Activated CD8-positive, alpha-beta memory T cell treated with anti-CD3 and anti-CD28 coated beads for 36 hours (primary cell): ENCODE results near the gene MAP3K21. TPM values are rescaled to one million over a fixed set of nuclear protein-coding genes. Genes with fewer than 3 reads are reported as not detected.

Source experiments
- CTCF ChIA-PET: fragments of 350-600 bp; sonication (Branson Sonifier 250); formaldehyde crosslinking; loops from one replicate; lab custom pipeline; 2021; ENCODE audit warnings: antibody characterized with exemption; lab: Charles Lee
- POLR2A ChIA-PET: fragments of 350-600 bp; sonication (Branson Sonifier 250); formaldehyde crosslinking; loops from one replicate; lab custom pipeline; 2021; ENCODE audit warnings: antibody characterized with exemption; lab: Charles Lee
- total RNA-seq, 2 experiments: library from RNA; stranded (reverse); gene quantifications; one replicate each; pipeline ENCODE4 v1.2.3, GENCODE V29; 2021

Gene MAP3K21
- total RNA-seq = 1 to 10 TPM; 5.0 TPM

GRCh38 chr1:233327651-233328141, at the start of gene MAP3K21:
TSS of gene MAP3K21 (plus strand) at chr1:233327724. CDS start at chr1:233328029, 305 bp downstream.
- ChIA-PET CTCF (no interaction called here), POLR2A (interaction anchor here (1.0 kb wide), 1 partner anchor 33 kb away, joined by 5 read pairs; the partner anchor contains the start of gene PCNX2)

- CTCF ChIA-PET = no interaction called here
- POLR2A ChIA-PET = no interaction called here
Measured at GRCh38 chr1:233278631-233279030, 48.9 kb upstream of the MAP3K21 start.

GRCh38 chr1:233279971-233280370, 47.6 kb upstream of the MAP3K21 start:
- ChIA-PET POLR2A (interaction anchor here (0.7 kb wide), 1 partner anchor 14 kb away, joined by 12 read pairs; no protein-coding TSS in a partner anchor), CTCF (no interaction called here)

- POLR2A ChIA-PET = no interaction called here
Measured at GRCh38 chr1:233281711-233282581, 45.6 kb upstream of the MAP3K21 start.

GRCh38 chr1:233282582-233282886, 45.0 kb upstream of the MAP3K21 start:
- POLR2A ChIA-PET = no interaction called here
- CTCF ChIA-PET = no interaction called here

More at GRCh38 chr1:233281711-233282581, 45.6 kb upstream of the MAP3K21 start:
- CTCF ChIA-PET = no interaction called here

- ChIA-PET CTCF (no interaction called here), POLR2A (no interaction called here)
Measured at GRCh38 chr1:233289676-233290075, 37.8 kb upstream of the MAP3K21 start.

GRCh38 chr1:233290396-233291034, 37.0 kb upstream of the MAP3K21 start:
- POLR2A ChIA-PET = no interaction called here
- CTCF ChIA-PET = no interaction called here

- CTCF ChIA-PET = no interaction called here
Measured at GRCh38 chr1:233293556-233294446, 33.7 kb upstream of the MAP3K21 start.

GRCh38 chr1:233294913-233295236, 32.6 kb upstream of the MAP3K21 start:
- CTCF ChIA-PET = no interaction called here
- POLR2A ChIA-PET = interaction anchor here (0.6 to 1.4 kb wide), 3 partner anchors 11 to 55 kb away, joined by 3 to 5 read pairs (median 3); no protein-coding TSS in a partner anchor

More at GRCh38 chr1:233293556-233294446, 33.7 kb upstream of the MAP3K21 start:
- POLR2A ChIA-PET = no interaction called here

GRCh38 chr1:233295237-233295974, 32.1 kb upstream of the MAP3K21 start, which contains the start of gene PCNX2:
TSS of gene PCNX2 (minus strand) at chr1:233295725. CDS start at chr1:233295478, 247 bp downstream.
- CTCF ChIA-PET = no interaction called here
- POLR2A ChIA-PET = interaction anchor here (0.6 to 1.4 kb wide), 2 partner anchors 33 to 54 kb away, joined by 3 to 5 read pairs; no protein-coding TSS in a partner anchor

- ChIA-PET POLR2A (no interaction called here), CTCF (interaction anchor here (0.9 kb wide), 1 partner anchor 28 kb away, joined by 3 read pairs; no protein-coding TSS in a partner anchor)
Measured at GRCh38 chr1:233295975-233296322, 31.6 kb upstream of the MAP3K21 start.

GRCh38 chr1:233299450-233299849, 28.1 kb upstream of the MAP3K21 start:
- CTCF ChIA-PET = no interaction called here
- POLR2A ChIA-PET = no interaction called here

- POLR2A ChIA-PET = no interaction called here
- CTCF ChIA-PET = no interaction called here
Measured at GRCh38 chr1:233300326-233300725, 27.2 kb upstream of the MAP3K21 start.

- ChIA-PET POLR2A (no interaction called here), CTCF (no interaction called here)
Measured at GRCh38 chr1:233304489-233305102, 22.9 kb upstream of the MAP3K21 start.

- POLR2A ChIA-PET = no interaction called here
- CTCF ChIA-PET = no interaction called here
Measured at GRCh38 chr1:233313434-233314155, 13.9 kb upstream of the MAP3K21 start.

GRCh38 chr1:233315718-233316301, 11.7 kb upstream of the MAP3K21 start:
- CTCF ChIA-PET = interaction anchor here (1.3 kb wide), 1 partner anchor 10 kb away, joined by 3 read pairs; no protein-coding TSS in a partner anchor
- POLR2A ChIA-PET = no interaction called here

GRCh38 chr1:233316473-233316872, 11.1 kb upstream of the MAP3K21 start:
- ChIA-PET POLR2A (no interaction called here), CTCF (no interaction called here)
